Measurements from ENCODE around the gene C6orf89. TPM values are rescaled to one million over a fixed set of nuclear protein-coding genes. Genes with fewer than 3 reads are reported as not detected.

Gene C6orf89
- total RNA-seq, 1 experiment from 2014 or later, result 36.9 TPM

GRCh38 chr6:36957773-36958271, 72.1 kb downstream of the C6orf89 start:
- Mint-ChIP-seq H3K4me3 (ENCODE audit: unreplicated experiment) (no peak overlapping the region), H3K27ac (ENCODE audit: low read depth, unreplicated experiment) (no peak overlapping the region), H3K9me3 (ENCODE audit: unreplicated experiment) (no peaks in the 10 kb centered on the region), H3K4me1 (ENCODE audit: insufficient read depth, unreplicated experiment) (peaks cover 33% of the 10 kb centered on the region), H3K27me3 (ENCODE audit: insufficient read depth, unreplicated experiment) (no peaks in the 10 kb centered on the region), H3K36me3 (ENCODE audit: insufficient read depth, unreplicated experiment) (no peaks in the 10 kb centered on the region)
- CTCF ChIA-PET, result no interaction called here
- DNase-seq (ENCODE audit: unreplicated experiment), result no peak
- POLR2A ChIA-PET, result no interaction called here
- intact Hi-C loops (cut with micrococcal nuclease), result no loop called here
- TF ChIP-seq CTCF (IDR thresholded peaks at IDR 0.05; ENCODE audit: unreplicated experiment), result no peak
- BruUV-seq (replicated peaks), result no TSS peak

GRCh38 chr6:36958775-36959554, 73.2 kb downstream of the C6orf89 start:
- Mint-ChIP-seq H3K36me3 (ENCODE audit: insufficient read depth, unreplicated experiment) (no peaks in the 10 kb centered on the region), H3K27ac (ENCODE audit: low read depth, unreplicated experiment) (no peak overlapping the region), H3K9me3 (ENCODE audit: unreplicated experiment) (no peaks in the 10 kb centered on the region), H3K27me3 (ENCODE audit: insufficient read depth, unreplicated experiment) (no peaks in the 10 kb centered on the region), H3K4me1 (ENCODE audit: insufficient read depth, unreplicated experiment) (peaks cover 41% of the 10 kb centered on the region), H3K4me3 (ENCODE audit: unreplicated experiment) (no peak overlapping the region)
- ChIA-PET CTCF (no interaction called here), POLR2A (interaction anchor here (1.5 to 1.7 kb wide), 2 partner anchors 10 to 84 kb away, joined by 5 read pairs; partner anchors contain the start of gene PPIL1)
- intact Hi-C loops (cut with micrococcal nuclease), result no loop called here
- DNase-seq (ENCODE audit: unreplicated experiment), result no peak
- BruUV-seq (replicated peaks), result no TSS peak
- no peak for TF ChIP-seq CTCF (IDR thresholded peaks at IDR 0.05; ENCODE audit: unreplicated experiment)

- Mint-ChIP-seq H3K36me3 (ENCODE audit: insufficient read depth, unreplicated experiment) (no peaks in the 10 kb centered on the region), H3K27me3 (ENCODE audit: insufficient read depth, unreplicated experiment) (no peaks in the 10 kb centered on the region), H3K27ac (ENCODE audit: low read depth, unreplicated experiment) (no peak overlapping the region), H3K4me3 (ENCODE audit: unreplicated experiment) (no peak overlapping the region), H3K4me1 (ENCODE audit: insufficient read depth, unreplicated experiment) (peaks cover 43% of the 10 kb centered on the region), H3K9me3 (ENCODE audit: unreplicated experiment) (no peaks in the 10 kb centered on the region)
- intact Hi-C loops (cut with micrococcal nuclease), result no loop called here
- no peak for TF ChIP-seq CTCF (IDR thresholded peaks at IDR 0.05; ENCODE audit: unreplicated experiment)
- CTCF ChIA-PET, result no interaction called here
- POLR2A ChIA-PET, result interaction anchor here (1.5 to 1.7 kb wide), 2 partner anchors 9 to 85 kb away, joined by 5 read pairs; partner anchors contain the start of gene PPIL1
- DNase-seq (ENCODE audit: unreplicated experiment), result no peak
- BruUV-seq (replicated peaks), result no TSS peak
Measured at GRCh38 chr6:36959555-36960250, 74.0 kb downstream of the C6orf89 start.
